ENCODE data around the gene TIAM1. TPM values are rescaled to one million over a fixed set of nuclear protein-coding genes. Genes with fewer than 3 reads are reported as not detected.

Gene TIAM1
- total RNA-seq, 1 donor = 16.3 TPM

DNA sequence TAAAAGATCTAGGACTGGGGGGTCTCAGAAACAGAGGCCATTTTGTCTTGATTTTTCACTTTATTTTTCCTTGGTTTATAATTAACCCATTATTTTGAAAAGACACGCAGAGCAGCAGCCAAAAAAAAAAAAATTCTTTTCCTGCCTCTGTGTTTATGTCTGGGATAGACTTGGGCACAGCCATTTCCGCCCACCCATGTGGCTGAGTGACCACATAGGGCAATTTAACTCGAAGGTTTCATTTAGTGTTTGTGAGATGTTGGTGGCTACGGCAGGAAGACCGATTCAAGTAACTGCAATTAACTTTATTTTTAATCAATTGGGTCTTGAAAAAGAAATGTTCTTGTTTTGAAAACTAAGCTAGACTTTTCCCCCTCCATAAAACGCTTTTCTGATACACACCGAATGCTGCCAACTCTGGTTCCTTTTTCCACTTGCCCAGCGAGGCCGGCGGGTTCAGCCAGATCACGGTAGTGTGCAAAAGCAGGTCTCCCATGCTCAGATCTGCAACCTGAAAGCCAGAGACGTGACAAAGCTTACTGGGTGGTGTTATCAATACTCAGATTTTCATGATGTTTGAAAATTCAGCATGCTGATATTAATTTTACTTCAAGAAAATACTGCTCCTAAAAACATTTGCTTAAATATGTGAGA lies 208.4 kb downstream of the TIAM1 start:
- peak overlapping the region; percentile 15 for H3K4me3 ChIP-seq (ENCODE audit: insufficient read depth, low read length)
- H3K79me2 ChIP-seq (ENCODE audit: insufficient read depth, low read length) = no peaks in the 10 kb centered on the region
- peak overlapping the region; percentile 50 for H3K4me2 ChIP-seq (ENCODE audit: insufficient read depth, low read length)
- H3K9me3 ChIP-seq (ENCODE audit: low read depth, low read length) = no peaks in the 10 kb centered on the region
- H3K36me3 ChIP-seq (ENCODE audit: insufficient read depth, low read length) = no peaks in the 10 kb centered on the region
- no peaks in the 10 kb centered on the region for H3K27me3 ChIP-seq (ENCODE audit: insufficient read depth, low read length)
- no peaks in the 10 kb centered on the region for H4K20me1 ChIP-seq (ENCODE audit: insufficient read depth, low read length)
- TF ChIP-seq, protein P1, sequence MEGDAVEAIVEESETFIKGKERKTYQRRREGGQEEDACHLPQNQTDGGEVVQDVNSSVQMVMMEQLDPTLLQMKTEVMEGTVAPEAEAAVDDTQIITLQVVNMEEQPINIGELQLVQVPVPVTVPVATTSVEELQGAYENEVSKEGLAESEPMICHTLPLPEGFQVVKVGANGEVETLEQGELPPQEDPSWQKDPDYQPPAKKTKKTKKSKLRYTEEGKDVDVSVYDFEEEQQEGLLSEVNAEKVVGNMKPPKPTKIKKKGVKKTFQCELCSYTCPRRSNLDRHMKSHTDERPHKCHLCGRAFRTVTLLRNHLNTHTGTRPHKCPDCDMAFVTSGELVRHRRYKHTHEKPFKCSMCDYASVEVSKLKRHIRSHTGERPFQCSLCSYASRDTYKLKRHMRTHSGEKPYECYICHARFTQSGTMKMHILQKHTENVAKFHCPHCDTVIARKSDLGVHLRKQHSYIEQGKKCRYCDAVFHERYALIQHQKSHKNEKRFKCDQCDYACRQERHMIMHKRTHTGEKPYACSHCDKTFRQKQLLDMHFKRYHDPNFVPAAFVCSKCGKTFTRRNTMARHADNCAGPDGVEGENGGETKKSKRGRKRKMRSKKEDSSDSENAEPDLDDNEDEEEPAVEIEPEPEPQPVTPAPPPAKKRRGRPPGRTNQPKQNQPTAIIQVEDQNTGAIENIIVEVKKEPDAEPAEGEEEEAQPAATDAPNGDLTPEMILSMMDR (IDR thresholded peaks at IDR 0.05; ENCODE audit: extremely low read depth, low read depth, low read length) = no peak
- DNase-seq (ENCODE audit: insufficient read length, low spot score, missing footprints) = no peak
- no peak overlapping the region for H2AFZ ChIP-seq (ENCODE audit: low read length)
- no peak overlapping the region for H3K27ac ChIP-seq (ENCODE audit: low read depth, low read length)
- H3K4me1 ChIP-seq (ENCODE audit: insufficient read depth, low read length) = peaks cover 17% of the 10 kb centered on the region

DNA sequence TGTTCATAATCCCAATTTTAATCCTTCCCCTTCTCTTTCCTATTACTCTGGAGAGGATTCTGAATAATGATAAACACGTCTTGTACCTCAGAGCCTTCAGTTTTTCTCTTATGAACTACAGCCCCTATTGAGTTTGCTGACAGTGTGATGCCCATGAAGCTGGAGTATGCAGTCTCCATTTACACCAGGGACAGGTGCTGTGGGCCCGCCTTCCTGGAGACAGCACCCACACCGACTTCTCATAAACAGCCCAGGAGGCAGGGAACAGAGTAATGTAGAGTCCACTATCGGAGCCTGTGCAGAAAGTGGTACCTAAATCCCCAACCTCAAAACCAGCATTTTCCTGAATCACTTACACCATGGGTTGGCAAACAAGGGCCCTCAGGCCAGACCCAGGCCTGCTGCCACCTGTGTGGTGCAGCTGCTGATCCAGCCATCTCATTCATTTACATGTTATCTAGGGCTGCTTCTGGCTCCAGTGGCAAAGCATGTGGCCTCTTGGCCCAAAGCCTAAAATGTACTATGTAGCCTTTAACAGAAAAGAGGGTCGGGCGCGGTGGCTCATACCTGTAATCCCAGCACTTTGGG lies 210.7 kb downstream of the TIAM1 start:
- H3K27ac ChIP-seq (ENCODE audit: low read depth, low read length) = no peak overlapping the region
- no peak overlapping the region for H3K4me3 ChIP-seq (ENCODE audit: insufficient read depth, low read length)
- TF ChIP-seq, protein P1 (IDR thresholded peaks at IDR 0.05; ENCODE audit: extremely low read depth, low read depth, low read length) = no peak
- no peaks in the 10 kb centered on the region for H3K9me3 ChIP-seq (ENCODE audit: low read depth, low read length)
- H3K27me3 ChIP-seq (ENCODE audit: insufficient read depth, low read length) = no peaks in the 10 kb centered on the region
- H4K20me1 ChIP-seq (ENCODE audit: insufficient read depth, low read length) = no peaks in the 10 kb centered on the region
- no peaks in the 10 kb centered on the region for H3K79me2 ChIP-seq (ENCODE audit: insufficient read depth, low read length)
- H2AFZ ChIP-seq (ENCODE audit: low read length) = no peak overlapping the region
- DNase-seq (ENCODE audit: insufficient read length, low spot score, missing footprints) = no peak
- H3K4me2 ChIP-seq (ENCODE audit: insufficient read depth, low read length) = no peak overlapping the region
- peaks cover 7% of the 10 kb centered on the region for H3K36me3 ChIP-seq (ENCODE audit: insufficient read depth, low read length)
- peaks cover 17% of the 10 kb centered on the region for H3K4me1 ChIP-seq (ENCODE audit: insufficient read depth, low read length)

DNA sequence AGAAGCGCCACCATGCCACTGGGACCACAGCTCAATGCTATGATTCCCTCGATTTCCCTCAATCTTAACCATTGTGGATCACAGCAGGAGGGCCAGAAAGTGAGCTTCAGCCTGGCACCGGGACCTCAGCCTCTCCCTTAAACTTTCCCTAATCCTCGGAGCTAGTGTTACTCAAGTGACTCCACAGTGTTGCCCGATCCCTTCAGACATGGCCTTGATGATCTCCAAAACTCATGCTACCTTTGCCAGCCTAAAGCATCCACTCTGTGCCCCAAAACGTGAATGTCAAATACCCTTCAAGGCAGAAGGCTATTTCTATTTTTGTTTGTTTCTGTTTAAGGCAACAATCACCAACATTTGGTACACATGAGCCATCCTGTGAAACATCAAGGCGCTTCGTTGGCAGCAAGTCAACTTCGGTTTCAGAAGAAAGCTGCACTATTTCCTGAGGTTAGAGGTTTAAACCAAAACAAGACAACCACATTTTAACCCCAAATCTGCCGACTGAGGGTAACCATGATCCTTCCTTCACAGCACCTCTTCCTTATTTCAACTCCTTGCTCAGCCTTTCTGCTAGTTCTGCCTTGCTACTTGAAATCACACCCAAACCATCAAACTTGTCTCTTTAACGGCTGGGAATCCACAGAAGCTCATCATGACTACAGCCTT lies 211.4 kb downstream of the TIAM1 start:
- Histone ChIP-seq H3K4me2 (ENCODE audit: insufficient read depth, low read length) (no peak overlapping the region), H3K27ac (ENCODE audit: low read depth, low read length) (no peak overlapping the region), H3K27me3 (ENCODE audit: insufficient read depth, low read length) (no peaks in the 10 kb centered on the region), H2AFZ (ENCODE audit: low read length) (no peak overlapping the region), H3K9me3 (ENCODE audit: low read depth, low read length) (no peaks in the 10 kb centered on the region), H3K4me1 (ENCODE audit: insufficient read depth, low read length) (peaks cover 17% of the 10 kb centered on the region), H4K20me1 (ENCODE audit: insufficient read depth, low read length) (no peaks in the 10 kb centered on the region), H3K4me3 (ENCODE audit: insufficient read depth, low read length) (no peak overlapping the region), H3K79me2 (ENCODE audit: insufficient read depth, low read length) (no peaks in the 10 kb centered on the region), H3K36me3 (ENCODE audit: insufficient read depth, low read length) (peaks cover 7% of the 10 kb centered on the region)
- DNase-seq (ENCODE audit: insufficient read length, low spot score, missing footprints) = no peak
- TF ChIP-seq, protein P1 (IDR thresholded peaks at IDR 0.05; ENCODE audit: extremely low read depth, low read depth, low read length) = no peak

DNA sequence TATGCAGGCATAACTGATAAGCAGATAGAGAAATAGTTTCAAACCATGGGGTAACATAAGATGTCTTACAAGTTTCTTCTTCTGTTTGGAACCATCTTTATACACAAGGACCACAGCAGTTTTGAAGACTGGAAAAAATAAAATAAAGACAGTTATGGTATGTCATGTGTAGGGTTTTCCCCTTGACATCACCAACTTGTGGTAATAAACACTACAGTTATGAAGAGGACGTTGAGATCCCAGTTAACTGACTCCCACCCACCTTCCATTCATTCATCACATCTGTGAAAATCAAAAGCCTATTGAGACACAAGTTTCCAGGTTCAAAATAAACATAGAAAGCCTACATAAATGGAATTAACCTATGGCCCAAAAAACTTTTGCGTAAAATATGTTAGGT lies 213.2 kb downstream of the TIAM1 start:
- no peaks in the 10 kb centered on the region for H3K9me3 ChIP-seq (ENCODE audit: low read depth, low read length)
- H3K4me3 ChIP-seq (ENCODE audit: insufficient read depth, low read length) = no peak overlapping the region
- H3K36me3 ChIP-seq (ENCODE audit: insufficient read depth, low read length) = peaks cover 7% of the 10 kb centered on the region
- H3K4me1 ChIP-seq (ENCODE audit: insufficient read depth, low read length) = peaks cover 6% of the 10 kb centered on the region
- H3K27ac ChIP-seq (ENCODE audit: low read depth, low read length) = no peak overlapping the region
- H3K27me3 ChIP-seq (ENCODE audit: insufficient read depth, low read length) = no peaks in the 10 kb centered on the region
- no peak overlapping the region for H2AFZ ChIP-seq (ENCODE audit: low read length)
- TF ChIP-seq, protein P1 (IDR thresholded peaks at IDR 0.05; ENCODE audit: extremely low read depth, low read depth, low read length) = no peak
- no peak overlapping the region for H3K4me2 ChIP-seq (ENCODE audit: insufficient read depth, low read length)
- no peak for DNase-seq (ENCODE audit: insufficient read length, low spot score, missing footprints)
- H3K79me2 ChIP-seq (ENCODE audit: insufficient read depth, low read length) = no peaks in the 10 kb centered on the region
- no peaks in the 10 kb centered on the region for H4K20me1 ChIP-seq (ENCODE audit: insufficient read depth, low read length)
